Posterior cingulate gyrus (tissue), 11 donors: ENCODE results near the gene TPRN.
"Not testable (repeated sequence)": the region's sequence is repeated elsewhere in the genome, so short reads cannot be mapped to it uniquely, and the experiment has no call there.

Experiments
- DNase-seq, 10 donors: peaks; one replicate each; pipeline versions ENCODE4 v3.0.0 to v3.0.0-alpha.2; 2020 to 2021; ENCODE audit warnings: mixed read lengths in 3 of 10
- intact Hi-C: fragments of 100-400 bp; cut with DNase I; formaldehyde crosslinking; loops from one replicate; pipeline ENCODE4 v1.15.1; 2023

TPRN gene

DNA sequence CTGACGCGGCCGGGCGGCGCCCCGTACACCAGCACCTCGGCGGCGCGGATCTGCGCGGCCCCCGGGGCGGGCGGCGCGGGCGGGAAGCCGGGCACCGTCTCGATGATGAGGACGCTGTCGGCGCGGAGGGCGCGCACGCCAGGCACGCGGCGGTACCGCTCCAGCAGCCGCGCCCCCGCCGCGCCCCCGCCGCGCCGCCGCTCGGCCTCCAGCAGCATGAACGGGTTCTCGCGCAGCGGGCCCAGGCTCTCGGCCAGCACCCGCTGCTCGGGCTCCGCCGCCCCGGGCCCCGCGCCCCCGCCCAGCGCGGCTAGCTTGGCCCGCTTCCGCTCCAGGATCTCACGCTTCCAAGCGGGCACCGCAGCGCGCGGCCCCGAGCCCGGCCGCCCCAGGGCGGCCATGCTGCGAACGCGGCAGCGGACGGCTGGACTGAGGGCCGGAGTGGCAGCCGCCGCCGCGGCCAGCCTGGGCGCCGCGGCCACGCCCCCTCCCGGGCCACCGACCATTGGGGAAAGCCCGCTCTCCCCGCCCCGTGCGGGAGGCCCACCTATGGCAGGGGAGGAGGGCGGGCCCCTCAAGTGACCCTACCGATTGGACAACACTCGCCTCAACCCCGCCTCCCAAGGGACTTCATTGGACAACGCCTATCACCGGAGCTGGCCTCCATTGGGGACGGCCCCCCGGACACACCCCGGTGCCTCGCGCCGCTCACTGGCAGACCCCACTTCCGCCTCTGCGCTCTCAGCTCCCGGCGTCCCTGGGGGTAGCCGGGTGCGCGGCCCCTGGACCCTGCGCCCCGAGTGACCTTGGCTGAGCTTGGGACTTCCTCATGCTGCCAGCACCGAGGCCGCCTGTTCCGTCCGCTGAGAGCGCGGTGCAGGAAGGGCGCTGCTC, at the start of gene TPRN:
TPRN (minus strand) TSS at position 431 of the 894 bp plus-strand sequence; CDS start at position 401, 30 bp downstream.
- DNase-seq: peak; percentile 98 to 100 (median 100)
- intact Hi-C loops: no loop called here

DNA sequence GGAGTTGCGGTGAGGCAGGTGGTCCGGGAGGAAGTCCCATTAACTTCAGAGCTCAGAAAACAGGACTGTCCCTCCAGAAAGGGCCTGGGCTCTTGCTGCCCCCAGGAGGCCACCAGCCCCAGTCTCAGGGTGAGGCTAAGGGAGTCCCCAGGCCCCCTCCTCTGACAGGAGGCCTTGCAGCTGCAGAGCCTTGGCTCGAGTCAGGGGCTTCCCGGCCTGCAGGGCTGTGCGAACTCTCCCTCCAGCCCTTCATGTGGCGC, 47.3 kb upstream of the TPRN start:
- DNase-seq: no peak
- intact Hi-C loops: no loop called here

- intact Hi-C loops: no loop called here
- DNase-seq: peak in 1 of 10 donors; percentile 88
These were observed 46.8 kb upstream of the TPRN start for GRCh38 chr9:137247135-137247915.

DNA sequence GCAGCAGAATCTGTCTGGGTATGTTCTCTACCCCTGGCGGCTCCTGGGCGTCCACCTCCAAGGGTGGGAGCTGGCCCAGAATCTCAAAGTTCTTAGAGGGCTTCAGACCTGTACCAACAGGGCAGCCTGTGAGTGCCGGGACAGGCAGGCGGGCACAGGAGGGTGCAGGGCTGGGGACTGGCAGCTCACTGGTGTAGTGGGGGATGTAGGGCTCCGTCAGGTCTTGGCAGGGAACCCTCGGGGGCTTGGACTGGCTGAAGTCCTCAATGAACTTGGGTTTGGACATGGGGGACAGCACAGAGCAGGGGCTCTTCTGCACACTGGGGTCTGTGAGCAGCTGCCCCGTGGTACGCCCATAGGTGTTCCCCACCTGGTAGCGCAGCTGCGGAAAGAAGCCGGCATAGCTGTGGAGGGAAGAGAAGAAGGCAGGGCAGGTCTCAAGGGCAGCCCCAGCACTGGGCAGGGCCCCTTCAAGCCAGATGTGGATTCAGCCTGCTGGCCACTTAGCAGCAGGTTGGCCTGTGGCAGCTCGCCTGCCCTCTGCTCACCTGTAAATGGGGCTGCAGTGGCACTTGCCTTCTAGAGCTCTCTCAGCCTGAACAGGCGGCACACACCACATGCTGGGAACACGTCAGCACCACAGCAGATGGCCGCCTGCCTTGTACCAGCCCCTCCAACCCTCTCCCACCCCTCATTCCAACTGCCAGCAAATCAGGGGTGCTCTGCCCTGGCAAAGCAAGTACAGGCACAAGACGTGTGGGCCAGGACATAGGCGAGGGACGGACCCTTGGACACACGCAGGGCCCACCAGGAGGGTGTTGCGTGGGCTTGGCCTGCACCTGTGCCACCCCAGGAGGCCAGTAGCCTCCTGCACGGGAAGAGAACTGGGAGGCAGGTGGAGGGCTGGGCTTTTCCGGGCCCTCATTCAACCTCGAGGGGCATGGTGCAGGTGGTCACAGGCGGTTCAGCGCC, 45.2 kb upstream of the TPRN start:
- DNase-seq: no peak
- intact Hi-C loops: no loop called here

DNA sequence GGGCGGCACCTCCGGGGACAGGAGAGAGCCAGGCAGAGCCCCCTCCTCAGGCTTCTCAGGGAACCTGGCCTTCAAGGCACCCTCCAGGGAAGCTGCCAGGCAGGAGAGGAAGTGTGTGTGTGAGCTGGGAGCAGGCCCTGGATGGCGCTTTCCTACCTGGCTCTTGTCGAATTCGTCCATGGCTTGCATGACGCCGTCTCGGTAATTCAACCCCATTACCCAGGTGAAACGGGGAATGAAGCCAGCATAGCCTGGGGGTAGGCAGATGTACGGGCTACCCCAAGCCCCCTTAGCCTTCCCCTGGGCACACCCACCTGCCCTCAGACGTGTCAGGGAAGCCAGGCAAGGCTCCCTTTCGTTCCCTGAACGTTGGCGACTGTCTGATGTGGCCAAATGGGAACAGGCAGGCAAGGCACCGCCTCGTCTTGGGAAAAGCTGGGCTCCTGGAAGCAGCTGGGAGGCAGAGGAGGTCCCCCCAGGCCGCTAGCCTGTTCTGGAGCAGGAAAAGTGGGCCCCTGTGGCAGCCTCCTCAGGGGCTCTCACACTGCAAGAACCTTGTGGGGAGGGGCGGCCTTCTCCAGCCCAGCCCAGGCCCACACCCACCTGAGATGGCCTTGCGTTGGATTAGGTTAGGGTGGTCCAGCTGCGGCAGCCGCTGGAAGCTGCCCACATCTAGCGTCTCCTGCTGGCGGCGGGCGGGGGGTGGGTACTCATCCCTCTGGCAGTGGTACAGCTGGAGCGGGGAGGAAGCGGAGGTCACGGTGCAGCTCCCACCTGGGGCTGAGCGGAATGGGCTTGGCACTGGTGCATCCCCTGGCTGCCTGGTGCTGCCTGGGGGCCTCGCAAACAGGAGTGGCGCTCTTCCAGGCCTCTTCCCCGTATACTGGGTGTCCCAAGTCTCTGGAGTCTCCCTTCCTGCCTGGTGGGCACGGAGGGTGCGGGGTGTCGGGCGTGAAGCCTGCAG, 44.2 kb upstream of the TPRN start:
- no peak for DNase-seq
- intact Hi-C loops: no loop called here

- no peak for DNase-seq
- intact Hi-C loops: no loop called here
These were observed 43.3 kb upstream of the TPRN start for GRCh38 chr9:137243626-137244485.

GRCh38 chr9:137243266-137243625, 42.7 kb upstream of the TPRN start:
- DNase-seq, intact Hi-C loops: not testable (repeated sequence)

DNA sequence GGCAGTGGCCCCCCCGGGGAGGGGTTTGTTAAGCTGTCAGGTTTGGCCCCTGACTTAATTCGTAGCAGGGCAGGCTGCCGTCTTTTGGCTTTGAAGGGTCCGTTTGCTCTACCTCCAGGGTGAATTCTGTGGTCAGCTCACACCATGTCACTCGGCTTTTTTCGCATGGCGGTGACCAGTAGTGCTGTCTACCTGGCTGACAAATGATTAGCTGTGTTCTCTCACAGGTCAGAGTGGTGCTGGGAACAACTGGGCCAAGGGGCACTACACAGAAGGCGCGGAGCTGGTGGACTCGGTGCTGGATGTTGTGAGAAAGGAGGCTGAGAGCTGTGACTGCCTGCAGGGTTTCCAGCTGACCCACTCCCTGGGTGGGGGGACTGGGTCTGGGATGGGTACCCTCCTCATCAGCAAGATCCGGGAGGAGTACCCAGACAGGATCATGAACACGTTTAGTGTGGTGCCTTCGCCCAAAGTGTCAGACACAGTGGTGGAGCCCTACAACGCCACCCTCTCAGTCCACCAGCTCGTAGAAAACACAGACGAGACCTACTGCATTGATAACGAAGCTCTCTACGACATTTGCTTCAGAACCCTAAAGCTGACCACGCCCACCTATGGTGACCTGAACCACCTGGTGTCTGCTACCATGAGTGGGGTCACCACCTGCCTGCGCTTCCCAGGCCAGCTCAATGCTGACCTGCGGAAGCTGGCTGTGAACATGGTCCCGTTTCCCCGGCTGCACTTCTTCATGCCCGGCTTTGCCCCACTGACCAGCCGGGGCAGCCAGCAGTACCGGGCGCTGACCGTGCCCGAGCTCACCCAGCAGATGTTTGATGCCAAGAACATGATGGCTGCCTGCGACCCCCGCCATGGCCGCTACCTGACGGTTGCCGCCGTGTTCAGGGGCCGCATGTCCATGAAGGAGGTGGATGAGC, 42.0 kb upstream of the TPRN start:
- intact Hi-C loops: no loop called here
- DNase-seq: no peak

- intact Hi-C loops: loop anchor here (1.0 kb wide), 1 partner anchor 14 kb away; the partner anchor contains the start of gene NELFB
- peak in 3 of 10 donors; percentile 79 to 91 (median 87) for DNase-seq
These were observed 41.1 kb upstream of the TPRN start for GRCh38 chr9:137241490-137242268.

GRCh38 chr9:137240841-137241489, 40.4 kb upstream of the TPRN start, which contains the start of gene TUBB4B:
TSS of gene TUBB4B (plus strand) at chr9:137241287. CDS start at chr9:137241361, 74 bp downstream.
- intact Hi-C loops: loop anchor here (1.0 kb wide), 1 partner anchor 14 kb away; the partner anchor contains the start of gene NELFB
- peak; percentile 98 to 100 (median 99) for DNase-seq

DNA sequence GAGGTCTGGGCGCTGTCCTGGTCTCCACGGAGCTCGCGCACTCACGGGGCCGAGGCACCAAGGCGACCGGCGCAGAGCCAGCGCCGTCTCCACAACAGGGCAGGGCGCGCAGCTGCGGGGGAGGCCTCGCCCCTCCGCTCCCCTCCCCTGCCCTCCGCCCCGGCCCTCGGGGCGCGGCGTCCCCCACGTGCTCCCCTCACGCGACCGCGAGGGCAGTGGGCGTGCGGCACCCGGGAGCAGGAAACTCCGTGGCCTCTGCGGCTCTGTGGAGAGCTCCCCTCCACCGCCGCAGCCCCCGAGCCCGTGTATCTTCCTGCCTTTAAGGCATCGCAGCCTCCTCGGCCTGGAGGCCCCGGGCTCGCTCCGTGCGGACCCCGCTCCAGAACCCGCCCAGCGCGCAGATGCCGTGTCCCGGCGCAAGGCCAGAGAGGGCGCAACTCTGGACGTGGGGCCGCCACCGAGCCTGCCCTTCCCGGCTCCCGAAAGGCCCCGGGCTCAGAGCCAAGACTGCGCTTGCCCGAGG, 39.8 kb upstream of the TPRN start:
- intact Hi-C loops: no loop called here
- peak; percentile 56 to 96 (median 72) for DNase-seq

DNA sequence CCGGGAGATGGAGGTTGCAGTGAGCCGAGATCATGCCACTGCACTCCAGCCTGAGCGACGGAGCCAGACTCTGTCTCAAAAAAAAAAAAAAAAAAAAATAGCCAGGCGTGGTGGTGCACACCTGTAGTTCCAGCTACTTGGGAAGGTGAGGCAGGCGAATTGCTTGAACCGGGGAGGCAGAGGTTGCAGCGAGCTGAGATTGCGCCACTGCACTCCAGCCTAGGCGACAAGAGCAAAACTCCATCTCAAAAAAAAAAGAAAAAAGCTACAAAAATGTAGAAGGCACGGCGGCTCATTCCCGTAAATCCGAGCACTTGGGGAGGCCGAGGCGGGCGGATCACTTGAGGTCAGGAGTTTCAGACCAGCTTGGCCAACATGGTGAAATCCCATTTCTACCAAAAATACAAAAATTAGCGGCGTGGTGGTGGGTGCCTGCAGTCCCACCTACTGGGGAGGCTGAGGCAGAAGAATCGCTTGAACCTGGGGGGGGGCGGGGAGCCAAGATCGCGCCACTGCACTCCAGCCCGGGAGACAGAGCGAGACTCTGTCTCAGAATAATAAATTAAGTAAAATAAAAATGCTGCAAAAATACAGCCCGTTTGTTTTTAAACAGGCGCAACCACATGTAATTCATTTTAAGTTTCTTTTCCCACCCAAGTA, 39.1 kb upstream of the TPRN start:
- intact Hi-C loops: loop anchor here (5.0 kb wide), 1 partner anchor 52 kb away; the partner anchor contains the start of genes ANAPC2 and SSNA1
- DNase-seq: peak in 1 of 10 donors; percentile 83

GRCh38 chr9:137237759-137238726, 37.5 kb upstream of the TPRN start:
- DNase-seq: peak in 9 of 10 donors; percentile 59 to 96 (median 75)
- intact Hi-C loops: loop anchor here (5.0 kb wide), 1 partner anchor 51 kb away; the partner anchor contains the start of genes ANAPC2 and SSNA1
